Measurements from ENCODE around the gene KMT2D.

DNA sequence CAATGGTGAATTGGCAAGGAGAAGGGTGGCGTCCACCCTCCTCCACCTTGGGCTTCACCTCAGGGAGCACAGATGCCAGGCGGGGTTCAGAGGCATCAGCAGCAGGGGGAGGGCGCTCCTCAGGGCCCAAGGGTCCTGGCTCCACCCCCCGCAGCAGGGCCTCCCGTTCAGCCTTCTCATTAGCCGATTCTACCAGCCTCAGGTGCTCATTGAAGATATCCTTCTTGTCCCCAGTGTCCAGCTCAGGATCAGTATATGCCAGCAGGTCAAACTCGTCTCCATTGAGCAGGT is 22.7 kb downstream of the KMT2D start:
- TF ChIP-seq EZH2 (IDR thresholded peaks at IDR 0.05) (no peak), EZH2phosphoT487 (IDR thresholded peaks at IDR 0.05) (no peak), CTCF (IDR thresholded peaks at IDR 0.05) (no peak)
